Peyer's patch (tissue), 4 donors: Measurements from ENCODE around the gene RUNX3.

Experiments
- CTCF ChIP-seq, 6 experiments: fragments of 450-650 bp in 4 of 6; fragments of 200-600 bp in 2 of 6; sonication (generic) in 1 of 6; IDR thresholded peaks; one replicate each; pipeline ENCODE4 v1.5.1; 2017 to 2019; ENCODE audit warnings: antibody characterized with exemption in 6 of 6, mild to moderate bottlenecking in 3 of 6, moderate library complexity in 1 of 6
- POLR2A ChIP-seq, 2 donors: fragments of 450-650 bp; IDR thresholded peaks; one replicate each; pipeline ENCODE4 v1.5.1; 2017; ENCODE audit warnings: antibody characterized with exemption in 2 of 2, mild to moderate bottlenecking in 2 of 2, moderate library complexity in 2 of 2

- TF ChIP-seq CTCF (IDR thresholded peaks at IDR 0.05), result no peak
- no peak for TF ChIP-seq POLR2A (IDR thresholded peaks at IDR 0.05)
Measured at GRCh38 chr1:24913616-24914225, 16.4 kb downstream of the RUNX3 start.
